HEK293 (cell line): ENCODE measurements around the gene NRP2.

Experiments used
- CTCF ChIA-PET: fragments of 350-600 bp; formaldehyde crosslinking; extraction: SDS; loops from one replicate; lab custom pipeline; 2021; ENCODE audit warnings: antibody characterized with exemption; lab: Yijun Ruan, JAX
- POLR2A ChIA-PET: fragments of 300-600 bp; formaldehyde crosslinking; extraction: SDS; loops from one replicate; lab custom pipeline; 2020; ENCODE audit warnings: antibody characterized with exemption, inconsistent platforms; lab: Yijun Ruan, JAX
- H3K27ac ChIP-seq: fragments of 200-500 bp; sonication (Bioruptor generic); 2 replicates; pipeline ENCODE4 v1.5.1; 2014; ENCODE audit warnings: low read depth, low read length, control low read depth, inconsistent platforms; ENCODE audit errors: extremely low read depth
- H3K36me3 ChIP-seq, 2 experiments: fragments of 200-500 bp in 1 of 2; sonication (Bioruptor generic) in 1 of 2; 1 replicate in 1 of 2; 2 replicates in 1 of 2; pipeline ENCODE4 v1.5.1; 2014 to 2017; ENCODE audit warnings: inconsistent platforms in 2 of 2, low read length in 2 of 2; ENCODE audit not compliant: control insufficient read depth in 2 of 2, insufficient read depth in 1 of 2
- H3K4me1 ChIP-seq: fragments of 200-500 bp; sonication (Bioruptor generic); 2 replicates; pipeline ENCODE4 v1.5.1; 2014; ENCODE audit warnings: mild to moderate bottlenecking, low read length, inconsistent platforms; ENCODE audit not compliant: control insufficient read depth, insufficient read depth
- H3K4me3 ChIP-seq: 2 replicates; pipeline ENCODE4 v1.5.1; 2011; ENCODE audit warnings: low read depth, mild to moderate bottlenecking, control low read depth, low read length, moderate library complexity
- H3K9me3 ChIP-seq: fragments of 200-500 bp; sonication (Bioruptor generic); 2 replicates; pipeline ENCODE4 v1.5.1; 2014; ENCODE audit warnings: low read depth, low read length, inconsistent platforms; ENCODE audit not compliant: control insufficient read depth, insufficient read depth
- SP3 ChIP-seq: fragments of 450-650 bp; formaldehyde crosslinking; IDR thresholded peaks from 2 replicates; pipeline ENCODE4 v1.5.1; 2016; ENCODE audit warnings: missing biosample characterization, missing genetic modification characterization
- TRIM28 ChIP-seq: IDR thresholded peaks from 2 replicates; pipeline ENCODE4 v1.6.1; 2011; ENCODE audit warnings: low read length, control low read depth, borderline replicate concordance
- ZBTB8A ChIP-seq: fragments of 450-650 bp; formaldehyde crosslinking; IDR thresholded peaks from 2 replicates; pipeline ENCODE4 v1.5.1; 2016; ENCODE audit warnings: missing biosample characterization, missing genetic modification characterization
- ZNF10 ChIP-seq: fragments of 450-650 bp; formaldehyde crosslinking; IDR thresholded peaks from 2 replicates; pipeline ENCODE4 v1.5.1; 2017; ENCODE audit warnings: missing biosample characterization, missing genetic modification characterization
- ZNF114 ChIP-seq: fragments of 450-650 bp; formaldehyde crosslinking; IDR thresholded peaks from 2 replicates; pipeline ENCODE4 v1.5.0; 2017; ENCODE audit warnings: missing biosample characterization, missing genetic modification characterization
- ZNF138 ChIP-seq: fragments of 450-650 bp; formaldehyde crosslinking; IDR thresholded peaks from 2 replicates; pipeline ENCODE4 v1.5.1; 2016; ENCODE audit warnings: missing biosample characterization, missing genetic modification characterization, borderline replicate concordance
- ZNF157 ChIP-seq: fragments of 450-650 bp; formaldehyde crosslinking; IDR thresholded peaks from 2 replicates; pipeline ENCODE4 v1.5.1; 2016; ENCODE audit warnings: missing biosample characterization, missing genetic modification characterization
- ZNF354C ChIP-seq: fragments of 450-650 bp; formaldehyde crosslinking; IDR thresholded peaks from 2 replicates; pipeline ENCODE4 v1.5.1; 2016; ENCODE audit warnings: missing biosample characterization, missing genetic modification characterization, low read depth, borderline replicate concordance
- ZNF423 ChIP-seq: fragments of 450-650 bp; formaldehyde crosslinking; IDR thresholded peaks from 2 replicates; pipeline ENCODE4 v1.5.1; 2016; ENCODE audit warnings: missing biosample characterization, missing genetic modification characterization
- ZNF426 ChIP-seq: fragments of 450-650 bp; formaldehyde crosslinking; IDR thresholded peaks from 2 replicates; pipeline ENCODE4 v1.5.1; 2017; ENCODE audit warnings: missing biosample characterization, missing genetic modification characterization, mild to moderate bottlenecking, inconsistent platforms, moderate library complexity
- ZNF544 ChIP-seq: fragments of 450-650 bp; formaldehyde crosslinking; IDR thresholded peaks from 2 replicates; pipeline ENCODE4 v1.5.0; 2017; ENCODE audit warnings: missing biosample characterization, missing genetic modification characterization
- ZNF548 ChIP-seq: fragments of 450-650 bp; formaldehyde crosslinking; IDR thresholded peaks from 2 replicates; pipeline ENCODE4 v1.5.1; 2016; ENCODE audit warnings: missing biosample characterization, missing genetic modification characterization
- ZNF664 ChIP-seq: fragments of 450-650 bp; formaldehyde crosslinking; IDR thresholded peaks from 2 replicates; pipeline ENCODE4 v1.5.1; 2016; ENCODE audit warnings: missing biosample characterization, missing genetic modification characterization
- ZNF785 ChIP-seq: fragments of 450-650 bp; formaldehyde crosslinking; IDR thresholded peaks from 2 replicates; pipeline ENCODE4 v1.5.1; 2016; ENCODE audit warnings: missing biosample characterization, missing genetic modification characterization
- ZSCAN30 ChIP-seq: fragments of 450-650 bp; IDR thresholded peaks from 2 replicates; pipeline ENCODE4 v1.5.1; 2018; ENCODE audit warnings: missing biosample characterization, mild to moderate bottlenecking, missing genetic modification characterization, moderate library complexity
- TF ChIP-seq, protein P1 (sequence below): fragments of 450-650 bp; IDR thresholded peaks from 2 replicates; pipeline ENCODE4 v1.5.1; 2018; ENCODE audit warnings: missing biosample characterization, mild to moderate bottlenecking, missing genetic modification characterization
- TF ChIP-seq, protein P2 (sequence below): fragments of 450-650 bp; formaldehyde crosslinking; IDR thresholded peaks from 2 replicates; pipeline ENCODE4 v1.5.1; 2016; ENCODE audit warnings: missing biosample characterization, missing genetic modification characterization, low read depth
- TF ChIP-seq, protein P3 (sequence below): fragments of 450-650 bp; formaldehyde crosslinking; IDR thresholded peaks from 2 replicates; pipeline ENCODE4 v1.5.1; 2016; ENCODE audit warnings: missing biosample characterization, missing genetic modification characterization, borderline replicate concordance
- TF ChIP-seq, protein P4 (sequence below): sonication (generic); formaldehyde crosslinking; IDR thresholded peaks from 2 replicates; pipeline ENCODE4 v1.8.1; 2022; ENCODE audit warnings: mild to moderate bottlenecking, moderate library complexity, missing genetic modification reagents
- TF ChIP-seq, protein P5 (sequence below): fragments of 450-650 bp; formaldehyde crosslinking; IDR thresholded peaks from 2 replicates; pipeline ENCODE4 v1.5.1; 2016; ENCODE audit warnings: missing biosample characterization, missing genetic modification characterization

Gene NRP2

DNA sequence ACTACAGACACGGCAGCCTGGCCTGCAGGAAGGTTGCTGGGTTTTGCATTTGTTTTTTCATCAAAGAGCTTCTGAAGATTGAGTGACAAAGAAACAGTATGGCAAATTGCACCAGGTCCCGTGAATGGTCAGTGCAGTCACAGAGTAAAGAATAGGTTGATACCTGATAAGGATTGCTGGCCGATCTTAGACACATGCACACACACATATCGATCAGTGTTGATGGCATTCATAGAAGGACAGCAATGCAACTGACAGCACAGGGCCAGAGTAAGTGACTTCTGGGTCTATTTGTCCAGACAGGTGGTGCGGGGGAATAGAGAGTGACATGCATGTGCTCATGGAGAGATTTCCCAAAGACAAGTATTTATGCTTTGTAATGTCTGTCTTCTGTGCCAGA is 42.8 kb downstream of the NRP2 start:
- POLR2A ChIA-PET: no interaction called here
- TF ChIP-seq ZNF664 (no peak), ZNF114 (no peak), ZBTB8A (no peak), TRIM28 (no peak), ZNF354C (tag by site-specific recombination) (no peak), ZSCAN30 (tag by site-specific recombination) (no peak), ZNF544 (tag by site-specific recombination) (no peak), ZNF423 (no peak), ZNF785 (tag by site-specific recombination) (no peak), ZNF548 (no peak), ZNF157 (tag by site-specific recombination) (no peak), ZNF426 (tag by site-specific recombination) (no peak), ZNF10 (tag by site-specific recombination) (no peak), ZNF138 (tag by site-specific recombination) (no peak), SP3 (tag by site-specific recombination) (no peak)
- TF ChIP-seq, protein P1, sequence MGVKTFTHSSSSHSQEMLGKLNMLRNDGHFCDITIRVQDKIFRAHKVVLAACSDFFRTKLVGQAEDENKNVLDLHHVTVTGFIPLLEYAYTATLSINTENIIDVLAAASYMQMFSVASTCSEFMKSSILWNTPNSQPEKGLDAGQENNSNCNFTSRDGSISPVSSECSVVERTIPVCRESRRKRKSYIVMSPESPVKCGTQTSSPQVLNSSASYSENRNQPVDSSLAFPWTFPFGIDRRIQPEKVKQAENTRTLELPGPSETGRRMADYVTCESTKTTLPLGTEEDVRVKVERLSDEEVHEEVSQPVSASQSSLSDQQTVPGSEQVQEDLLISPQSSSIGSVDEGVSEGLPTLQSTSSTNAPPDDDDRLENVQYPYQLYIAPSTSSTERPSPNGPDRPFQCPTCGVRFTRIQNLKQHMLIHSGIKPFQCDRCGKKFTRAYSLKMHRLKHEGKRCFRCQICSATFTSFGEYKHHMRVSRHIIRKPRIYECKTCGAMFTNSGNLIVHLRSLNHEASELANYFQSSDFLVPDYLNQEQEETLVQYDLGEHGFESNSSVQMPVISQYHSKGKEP (tag by site-specific recombination): no peak
- TF ChIP-seq, protein P2, sequence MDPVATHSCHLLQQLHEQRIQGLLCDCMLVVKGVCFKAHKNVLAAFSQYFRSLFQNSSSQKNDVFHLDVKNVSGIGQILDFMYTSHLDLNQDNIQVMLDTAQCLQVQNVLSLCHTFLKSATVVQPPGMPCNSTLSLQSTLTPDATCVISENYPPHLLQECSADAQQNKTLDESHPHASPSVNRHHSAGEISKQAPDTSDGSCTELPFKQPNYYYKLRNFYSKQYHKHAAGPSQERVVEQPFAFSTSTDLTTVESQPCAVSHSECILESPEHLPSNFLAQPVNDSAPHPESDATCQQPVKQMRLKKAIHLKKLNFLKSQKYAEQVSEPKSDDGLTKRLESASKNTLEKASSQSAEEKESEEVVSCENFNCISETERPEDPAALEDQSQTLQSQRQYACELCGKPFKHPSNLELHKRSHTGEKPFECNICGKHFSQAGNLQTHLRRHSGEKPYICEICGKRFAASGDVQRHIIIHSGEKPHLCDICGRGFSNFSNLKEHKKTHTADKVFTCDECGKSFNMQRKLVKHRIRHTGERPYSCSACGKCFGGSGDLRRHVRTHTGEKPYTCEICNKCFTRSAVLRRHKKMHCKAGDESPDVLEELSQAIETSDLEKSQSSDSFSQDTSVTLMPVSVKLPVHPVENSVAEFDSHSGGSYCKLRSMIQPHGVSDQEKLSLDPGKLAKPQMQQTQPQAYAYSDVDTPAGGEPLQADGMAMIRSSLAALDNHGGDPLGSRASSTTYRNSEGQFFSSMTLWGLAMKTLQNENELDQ (tag by site-specific recombination): no peak
- TF ChIP-seq, protein P3, sequence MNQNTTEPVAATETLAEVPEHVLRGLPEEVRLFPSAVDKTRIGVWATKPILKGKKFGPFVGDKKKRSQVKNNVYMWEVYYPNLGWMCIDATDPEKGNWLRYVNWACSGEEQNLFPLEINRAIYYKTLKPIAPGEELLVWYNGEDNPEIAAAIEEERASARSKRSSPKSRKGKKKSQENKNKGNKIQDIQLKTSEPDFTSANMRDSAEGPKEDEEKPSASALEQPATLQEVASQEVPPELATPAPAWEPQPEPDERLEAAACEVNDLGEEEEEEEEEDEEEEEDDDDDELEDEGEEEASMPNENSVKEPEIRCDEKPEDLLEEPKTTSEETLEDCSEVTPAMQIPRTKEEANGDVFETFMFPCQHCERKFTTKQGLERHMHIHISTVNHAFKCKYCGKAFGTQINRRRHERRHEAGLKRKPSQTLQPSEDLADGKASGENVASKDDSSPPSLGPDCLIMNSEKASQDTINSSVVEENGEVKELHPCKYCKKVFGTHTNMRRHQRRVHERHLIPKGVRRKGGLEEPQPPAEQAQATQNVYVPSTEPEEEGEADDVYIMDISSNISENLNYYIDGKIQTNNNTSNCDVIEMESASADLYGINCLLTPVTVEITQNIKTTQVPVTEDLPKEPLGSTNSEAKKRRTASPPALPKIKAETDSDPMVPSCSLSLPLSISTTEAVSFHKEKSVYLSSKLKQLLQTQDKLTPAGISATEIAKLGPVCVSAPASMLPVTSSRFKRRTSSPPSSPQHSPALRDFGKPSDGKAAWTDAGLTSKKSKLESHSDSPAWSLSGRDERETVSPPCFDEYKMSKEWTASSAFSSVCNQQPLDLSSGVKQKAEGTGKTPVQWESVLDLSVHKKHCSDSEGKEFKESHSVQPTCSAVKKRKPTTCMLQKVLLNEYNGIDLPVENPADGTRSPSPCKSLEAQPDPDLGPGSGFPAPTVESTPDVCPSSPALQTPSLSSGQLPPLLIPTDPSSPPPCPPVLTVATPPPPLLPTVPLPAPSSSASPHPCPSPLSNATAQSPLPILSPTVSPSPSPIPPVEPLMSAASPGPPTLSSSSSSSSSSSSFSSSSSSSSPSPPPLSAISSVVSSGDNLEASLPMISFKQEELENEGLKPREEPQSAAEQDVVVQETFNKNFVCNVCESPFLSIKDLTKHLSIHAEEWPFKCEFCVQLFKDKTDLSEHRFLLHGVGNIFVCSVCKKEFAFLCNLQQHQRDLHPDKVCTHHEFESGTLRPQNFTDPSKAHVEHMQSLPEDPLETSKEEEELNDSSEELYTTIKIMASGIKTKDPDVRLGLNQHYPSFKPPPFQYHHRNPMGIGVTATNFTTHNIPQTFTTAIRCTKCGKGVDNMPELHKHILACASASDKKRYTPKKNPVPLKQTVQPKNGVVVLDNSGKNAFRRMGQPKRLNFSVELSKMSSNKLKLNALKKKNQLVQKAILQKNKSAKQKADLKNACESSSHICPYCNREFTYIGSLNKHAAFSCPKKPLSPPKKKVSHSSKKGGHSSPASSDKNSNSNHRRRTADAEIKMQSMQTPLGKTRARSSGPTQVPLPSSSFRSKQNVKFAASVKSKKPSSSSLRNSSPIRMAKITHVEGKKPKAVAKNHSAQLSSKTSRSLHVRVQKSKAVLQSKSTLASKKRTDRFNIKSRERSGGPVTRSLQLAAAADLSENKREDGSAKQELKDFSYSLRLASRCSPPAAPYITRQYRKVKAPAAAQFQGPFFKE: no peak
- TF ChIP-seq, protein P4, sequence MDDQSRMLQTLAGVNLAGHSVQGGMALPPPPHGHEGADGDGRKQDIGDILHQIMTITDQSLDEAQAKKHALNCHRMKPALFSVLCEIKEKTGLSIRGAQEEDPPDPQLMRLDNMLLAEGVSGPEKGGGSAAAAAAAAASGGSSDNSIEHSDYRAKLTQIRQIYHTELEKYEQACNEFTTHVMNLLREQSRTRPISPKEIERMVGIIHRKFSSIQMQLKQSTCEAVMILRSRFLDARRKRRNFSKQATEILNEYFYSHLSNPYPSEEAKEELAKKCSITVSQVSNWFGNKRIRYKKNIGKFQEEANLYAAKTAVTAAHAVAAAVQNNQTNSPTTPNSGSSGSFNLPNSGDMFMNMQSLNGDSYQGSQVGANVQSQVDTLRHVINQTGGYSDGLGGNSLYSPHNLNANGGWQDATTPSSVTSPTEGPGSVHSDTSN (CRISPR knock-in tag): no peak
- TF ChIP-seq, protein P5, sequence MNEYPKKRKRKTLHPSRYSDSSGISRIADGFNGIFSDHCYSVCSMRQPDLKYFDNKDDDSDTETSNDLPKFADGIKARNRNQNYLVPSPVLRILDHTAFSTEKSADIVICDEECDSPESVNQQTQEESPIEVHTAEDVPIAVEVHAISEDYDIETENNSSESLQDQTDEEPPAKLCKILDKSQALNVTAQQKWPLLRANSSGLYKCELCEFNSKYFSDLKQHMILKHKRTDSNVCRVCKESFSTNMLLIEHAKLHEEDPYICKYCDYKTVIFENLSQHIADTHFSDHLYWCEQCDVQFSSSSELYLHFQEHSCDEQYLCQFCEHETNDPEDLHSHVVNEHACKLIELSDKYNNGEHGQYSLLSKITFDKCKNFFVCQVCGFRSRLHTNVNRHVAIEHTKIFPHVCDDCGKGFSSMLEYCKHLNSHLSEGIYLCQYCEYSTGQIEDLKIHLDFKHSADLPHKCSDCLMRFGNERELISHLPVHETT (tag by site-specific recombination): no peak
- no peak overlapping the region for H3K27ac ChIP-seq
- no peaks in the 10 kb centered on the region for H3K4me1 ChIP-seq
- CTCF ChIA-PET: no interaction called here
- H3K9me3 ChIP-seq: no peaks in the 10 kb centered on the region
- H3K4me3 ChIP-seq: no peak overlapping the region
- peaks cover 0 to 58% of the 10 kb centered on the region in 2 experiments; a peak in 1 of 3 replicates for H3K36me3 ChIP-seq
